Measurements from ENCODE around the gene RNF13.

GRCh38 chr3:149764302-149764701 lies 48.7 kb upstream of the RNF13 start:
- no peak for TF ChIP-seq CTCF (conservative IDR thresholded peaks at IDR 0.05; ENCODE audit: low read depth, low read length)
- TF ChIP-seq EZH2 (IDR thresholded peaks at IDR 0.05; ENCODE audit: low read length, unreplicated experiment) = no peak
